HG02870 (cell line): ENCODE measurements around the gene CDCA7L.
A peak's percentile ranks its signal among the peaks of the same experiment; 100 is the strongest.

Experiments
- ATAC-seq: cut with Tn5 transposase; IDR thresholded peaks from one replicate; pipeline ENCODE4 v1.9.1; 2021; ENCODE audit warnings: mild to moderate bottlenecking, moderate library complexity; ENCODE audit not compliant: unreplicated experiment

Gene CDCA7L

GRCh38 chr7:21945454-21946221, at the start of gene CDCA7L:
TSS of gene CDCA7L (minus strand) at chr7:21945899. CDS start at chr7:21945804, 95 bp downstream.
- ATAC-seq = peak; percentile 80

- ATAC-seq = no peak
Measured at GRCh38 chr7:21986096-21986495, 40.4 kb upstream of the CDCA7L start.

GRCh38 chr7:21984042-21984441, 38.3 kb upstream of the CDCA7L start:
- no peak for ATAC-seq

- ATAC-seq = no peak
Measured at GRCh38 chr7:21983056-21983455, 37.4 kb upstream of the CDCA7L start.

- ATAC-seq = no peak
Measured at GRCh38 chr7:21981524-21981923, 35.8 kb upstream of the CDCA7L start.

GRCh38 chr7:21980926-21981500, 35.3 kb upstream of the CDCA7L start:
- no peak for ATAC-seq

GRCh38 chr7:21972397-21972784, 26.7 kb upstream of the CDCA7L start:
- no peak for ATAC-seq

- no peak for ATAC-seq
Measured at GRCh38 chr7:21971780-21972396, 26.2 kb upstream of the CDCA7L start.

- no peak for ATAC-seq
Measured at GRCh38 chr7:21969822-21970221, 24.1 kb upstream of the CDCA7L start.

GRCh38 chr7:21967598-21968003, 21.9 kb upstream of the CDCA7L start:
- no peak for ATAC-seq

GRCh38 chr7:21966271-21966670, 20.6 kb upstream of the CDCA7L start:
- ATAC-seq = peak; percentile 93

- no peak for ATAC-seq
Measured at GRCh38 chr7:21965291-21965690, 19.6 kb upstream of the CDCA7L start.

GRCh38 chr7:21962677-21963076, 17.0 kb upstream of the CDCA7L start:
- no peak for ATAC-seq

GRCh38 chr7:21960922-21961321, 15.2 kb upstream of the CDCA7L start:
- ATAC-seq = no peak

- no peak for ATAC-seq
Measured at GRCh38 chr7:21959387-21959776, 13.7 kb upstream of the CDCA7L start.

- ATAC-seq = no peak
Measured at GRCh38 chr7:21953781-21954180, 8.1 kb upstream of the CDCA7L start.

GRCh38 chr7:21948887-21949540, 3.3 kb upstream of the CDCA7L start:
- no peak for ATAC-seq

GRCh38 chr7:21948364-21948763, 2.7 kb upstream of the CDCA7L start:
- no peak for ATAC-seq

GRCh38 chr7:21947946-21948345, 2.2 kb upstream of the CDCA7L start:
- ATAC-seq = no peak

GRCh38 chr7:21947056-21947455, 1.4 kb upstream of the CDCA7L start:
- no peak for ATAC-seq

- no peak for ATAC-seq
Measured at GRCh38 chr7:21946222-21946709, 567 bp upstream of the CDCA7L start.
